GM18505 (cell line): ENCODE measurements around the gene PARN.
"Not testable (repeated sequence)": the region's sequence is repeated elsewhere in the genome, so short reads cannot be mapped to it uniquely, and the experiment has no call there.

Source experiments
- ATAC-seq: cut with Tn5 transposase; IDR thresholded peaks from one replicate; pipeline ENCODE4 v1.9.1; 2021; ENCODE audit not compliant: unreplicated experiment
- POLR2A ChIP-seq: IDR thresholded peaks from 4 replicates; pipeline ENCODE4 v1.6.1; 2011; ENCODE audit warnings: borderline replicate concordance; ENCODE audit not compliant: insufficient read depth, insufficient read length; ENCODE audit errors: extremely low read depth

The PARN gene

GRCh38 chr16:14572535-14572934 lies 57.5 kb downstream of the PARN start:
- no peak for TF ChIP-seq POLR2A
- ATAC-seq, result no peak

- ATAC-seq, result no peak
- no peak for TF ChIP-seq POLR2A
Measured at GRCh38 chr16:14569213-14569612, 60.8 kb downstream of the PARN start.

GRCh38 chr16:14566599-14566998 lies 63.5 kb downstream of the PARN start:
- ATAC-seq, result no peak

GRCh38 chr16:14565688-14566025 lies 64.4 kb downstream of the PARN start:
- no peak for TF ChIP-seq POLR2A
- no peak for ATAC-seq

More at GRCh38 chr16:14566599-14566998, 63.5 kb downstream of the PARN start:
- TF ChIP-seq POLR2A, result no peak

GRCh38 chr16:14564861-14565687 lies 65.0 kb downstream of the PARN start:
- ATAC-seq, result no peak
- no peak for TF ChIP-seq POLR2A

GRCh38 chr16:14564323-14564722 lies 65.7 kb downstream of the PARN start:
- ATAC-seq, result no peak
- no peak for TF ChIP-seq POLR2A

- ATAC-seq, result no peak
- TF ChIP-seq POLR2A, result no peak
Measured at GRCh38 chr16:14562691-14563491, 67.2 kb downstream of the PARN start.

- no peak for ATAC-seq
- no peak for TF ChIP-seq POLR2A
Measured at GRCh38 chr16:14560523-14560922, 69.5 kb downstream of the PARN start.

GRCh38 chr16:14559809-14560241 lies 70.2 kb downstream of the PARN start:
- no peak for ATAC-seq
- TF ChIP-seq POLR2A, result no peak

- no peak for ATAC-seq
- TF ChIP-seq POLR2A, result no peak
Measured at GRCh38 chr16:14553447-14553846, 76.6 kb downstream of the PARN start.

GRCh38 chr16:14549789-14550153 lies 80.3 kb downstream of the PARN start:
- ATAC-seq, result no peak
- no peak for TF ChIP-seq POLR2A

GRCh38 chr16:14548933-14549788 lies 80.9 kb downstream of the PARN start:
- no peak for ATAC-seq
- TF ChIP-seq POLR2A, result no peak

GRCh38 chr16:14545346-14545884 lies 84.6 kb downstream of the PARN start:
- TF ChIP-seq POLR2A, result no peak
- ATAC-seq, result no peak

GRCh38 chr16:14544846-14545245 lies 85.2 kb downstream of the PARN start:
- not testable (repeated sequence) for ATAC-seq
